GM20431 (cell line): ENCODE measurements around the gene CCDC171.
"Not testable (repeated sequence)": the region's sequence is repeated elsewhere in the genome, so short reads cannot be mapped to it uniquely, and the experiment has no call there.

Source experiments
- in situ Hi-C: fragments of 300-500 bp; cut with MseI, MboI; formaldehyde crosslinking; loops from one replicate; pipeline ENCODE4 v1.15.0; 2020; ENCODE audit warnings: low sequenced_read_pairs; ENCODE audit not compliant: unreplicated experiment

Gene CCDC171

GRCh38 chr9:15741015-15741414 lies 188.2 kb downstream of the CCDC171 start:
- in situ Hi-C loops = no loop called here

GRCh38 chr9:15743512-15743911 lies 190.7 kb downstream of the CCDC171 start:
- in situ Hi-C loops = no loop called here

GRCh38 chr9:15744196-15744595 lies 191.4 kb downstream of the CCDC171 start:
- in situ Hi-C loops = no loop called here

- in situ Hi-C loops = no loop called here
Observed at GRCh38 chr9:15746905-15747304, 194.1 kb downstream of the CCDC171 start.

- in situ Hi-C loops = no loop called here
Observed at GRCh38 chr9:15755660-15756059, 202.8 kb downstream of the CCDC171 start.

- in situ Hi-C loops = no loop called here
Observed at GRCh38 chr9:15761551-15761950, 208.7 kb downstream of the CCDC171 start.

GRCh38 chr9:15763371-15763770 lies 210.5 kb downstream of the CCDC171 start:
- in situ Hi-C loops = no loop called here

- in situ Hi-C loops = no loop called here
Observed at GRCh38 chr9:15764131-15764530, 211.3 kb downstream of the CCDC171 start.

GRCh38 chr9:15769547-15769946 lies 216.7 kb downstream of the CCDC171 start:
- in situ Hi-C loops = no loop called here

GRCh38 chr9:15778861-15779260 lies 226.0 kb downstream of the CCDC171 start:
- in situ Hi-C loops = no loop called here

- in situ Hi-C loops = no loop called here
Observed at GRCh38 chr9:15782106-15782505, 229.3 kb downstream of the CCDC171 start.

GRCh38 chr9:15785584-15785983 lies 232.7 kb downstream of the CCDC171 start:
- in situ Hi-C loops = no loop called here

- in situ Hi-C loops = no loop called here
Observed at GRCh38 chr9:15786616-15787015, 233.8 kb downstream of the CCDC171 start.

GRCh38 chr9:15810219-15810899 lies 257.5 kb downstream of the CCDC171 start:
- in situ Hi-C loops = not testable (repeated sequence)

GRCh38 chr9:15813076-15813475 lies 260.2 kb downstream of the CCDC171 start:
- in situ Hi-C loops = no loop called here

GRCh38 chr9:15824310-15824709 lies 271.5 kb downstream of the CCDC171 start:
- in situ Hi-C loops = no loop called here

GRCh38 chr9:15831384-15831783 lies 278.5 kb downstream of the CCDC171 start:
- in situ Hi-C loops = no loop called here

- in situ Hi-C loops = no loop called here
Observed at GRCh38 chr9:15834541-15834940, 281.7 kb downstream of the CCDC171 start.

GRCh38 chr9:15837079-15837679 lies 284.3 kb downstream of the CCDC171 start:
- in situ Hi-C loops = no loop called here

GRCh38 chr9:15842051-15842450 lies 289.2 kb downstream of the CCDC171 start:
- in situ Hi-C loops = no loop called here

- in situ Hi-C loops = no loop called here
Observed at GRCh38 chr9:15843316-15843715, 290.5 kb downstream of the CCDC171 start.

- in situ Hi-C loops = no loop called here
Observed at GRCh38 chr9:15843931-15844330, 291.1 kb downstream of the CCDC171 start.
